Measurements from ENCODE around the gene TRIM28.
"Not testable (repeated sequence)": the region's sequence is repeated elsewhere in the genome, so short reads cannot be mapped to it uniquely, and the experiment has no call there.

TRIM28 gene

DNA sequence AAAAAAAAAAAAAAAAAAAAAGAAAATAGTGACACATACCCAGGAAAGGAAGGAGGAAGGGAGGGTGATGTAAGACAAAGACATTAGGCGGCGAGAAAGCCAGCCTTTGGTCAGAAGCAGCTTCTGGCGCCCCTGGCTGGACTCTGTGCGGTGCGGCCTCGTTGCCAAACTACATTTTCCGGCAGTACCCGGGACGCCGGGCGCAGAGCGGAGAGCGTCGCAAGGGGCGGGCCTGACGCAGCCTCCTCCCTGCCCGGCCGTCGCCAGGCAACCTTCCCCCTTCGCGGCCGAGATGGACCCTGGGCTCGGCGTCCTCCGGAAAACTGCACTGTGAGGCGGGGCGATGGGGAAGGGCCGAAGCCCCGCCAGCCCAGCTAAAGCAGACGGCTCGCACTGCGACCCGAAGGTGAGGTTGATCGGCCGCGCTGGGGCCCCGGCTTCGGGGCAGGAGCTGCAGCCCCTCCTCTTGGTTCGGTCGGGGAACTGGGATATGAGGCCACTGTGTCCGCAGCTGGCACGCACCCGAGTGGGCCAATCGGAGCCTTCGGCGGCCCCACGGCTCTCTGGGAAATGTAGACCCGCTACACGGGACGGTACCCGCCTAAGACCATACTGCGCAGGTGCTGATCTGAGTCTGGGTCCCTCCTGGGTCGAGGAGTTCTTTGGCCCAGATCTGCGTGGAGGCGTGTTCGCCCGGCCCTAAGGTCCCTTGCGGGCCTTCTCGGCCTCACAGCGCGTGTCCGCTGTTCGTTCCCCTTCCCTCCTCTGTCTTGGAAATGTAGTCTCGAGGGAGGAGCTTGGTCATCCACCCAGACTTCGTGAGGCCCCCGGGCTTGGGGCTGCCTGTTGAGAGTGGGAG, 31.5 kb downstream of the TRIM28 start:
- TF ChIP-seq, protein P1, sequence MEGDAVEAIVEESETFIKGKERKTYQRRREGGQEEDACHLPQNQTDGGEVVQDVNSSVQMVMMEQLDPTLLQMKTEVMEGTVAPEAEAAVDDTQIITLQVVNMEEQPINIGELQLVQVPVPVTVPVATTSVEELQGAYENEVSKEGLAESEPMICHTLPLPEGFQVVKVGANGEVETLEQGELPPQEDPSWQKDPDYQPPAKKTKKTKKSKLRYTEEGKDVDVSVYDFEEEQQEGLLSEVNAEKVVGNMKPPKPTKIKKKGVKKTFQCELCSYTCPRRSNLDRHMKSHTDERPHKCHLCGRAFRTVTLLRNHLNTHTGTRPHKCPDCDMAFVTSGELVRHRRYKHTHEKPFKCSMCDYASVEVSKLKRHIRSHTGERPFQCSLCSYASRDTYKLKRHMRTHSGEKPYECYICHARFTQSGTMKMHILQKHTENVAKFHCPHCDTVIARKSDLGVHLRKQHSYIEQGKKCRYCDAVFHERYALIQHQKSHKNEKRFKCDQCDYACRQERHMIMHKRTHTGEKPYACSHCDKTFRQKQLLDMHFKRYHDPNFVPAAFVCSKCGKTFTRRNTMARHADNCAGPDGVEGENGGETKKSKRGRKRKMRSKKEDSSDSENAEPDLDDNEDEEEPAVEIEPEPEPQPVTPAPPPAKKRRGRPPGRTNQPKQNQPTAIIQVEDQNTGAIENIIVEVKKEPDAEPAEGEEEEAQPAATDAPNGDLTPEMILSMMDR (IDR thresholded peaks at IDR 0.05; ENCODE audit: low read depth, low read length): no peak
- H3K4me3 ChIP-seq (ENCODE audit: low read depth, low read length): peak overlapping the region; percentile 77

DNA sequence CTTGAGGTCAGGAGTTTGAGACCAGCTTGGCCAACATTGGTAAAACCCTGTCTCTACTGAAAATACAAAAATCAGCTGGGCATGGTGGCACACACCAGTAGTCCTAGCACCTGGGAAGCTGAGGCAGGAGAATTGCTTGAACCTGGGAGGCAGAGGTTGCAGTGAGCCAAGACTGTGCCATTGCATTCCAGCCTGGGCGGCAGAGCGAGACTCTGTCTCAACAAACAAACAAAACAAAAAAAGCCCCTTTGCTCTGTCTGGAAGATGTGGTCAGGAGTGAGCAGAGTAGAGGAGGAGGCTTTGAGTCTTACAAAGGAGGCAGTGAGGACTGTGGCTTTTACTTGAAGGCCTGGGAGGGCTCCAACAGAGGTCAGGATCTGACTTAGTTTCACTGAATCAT, 33.7 kb downstream of the TRIM28 start:
- not testable (repeated sequence) for H3K4me3 ChIP-seq (ENCODE audit: low read depth, low read length)

DNA sequence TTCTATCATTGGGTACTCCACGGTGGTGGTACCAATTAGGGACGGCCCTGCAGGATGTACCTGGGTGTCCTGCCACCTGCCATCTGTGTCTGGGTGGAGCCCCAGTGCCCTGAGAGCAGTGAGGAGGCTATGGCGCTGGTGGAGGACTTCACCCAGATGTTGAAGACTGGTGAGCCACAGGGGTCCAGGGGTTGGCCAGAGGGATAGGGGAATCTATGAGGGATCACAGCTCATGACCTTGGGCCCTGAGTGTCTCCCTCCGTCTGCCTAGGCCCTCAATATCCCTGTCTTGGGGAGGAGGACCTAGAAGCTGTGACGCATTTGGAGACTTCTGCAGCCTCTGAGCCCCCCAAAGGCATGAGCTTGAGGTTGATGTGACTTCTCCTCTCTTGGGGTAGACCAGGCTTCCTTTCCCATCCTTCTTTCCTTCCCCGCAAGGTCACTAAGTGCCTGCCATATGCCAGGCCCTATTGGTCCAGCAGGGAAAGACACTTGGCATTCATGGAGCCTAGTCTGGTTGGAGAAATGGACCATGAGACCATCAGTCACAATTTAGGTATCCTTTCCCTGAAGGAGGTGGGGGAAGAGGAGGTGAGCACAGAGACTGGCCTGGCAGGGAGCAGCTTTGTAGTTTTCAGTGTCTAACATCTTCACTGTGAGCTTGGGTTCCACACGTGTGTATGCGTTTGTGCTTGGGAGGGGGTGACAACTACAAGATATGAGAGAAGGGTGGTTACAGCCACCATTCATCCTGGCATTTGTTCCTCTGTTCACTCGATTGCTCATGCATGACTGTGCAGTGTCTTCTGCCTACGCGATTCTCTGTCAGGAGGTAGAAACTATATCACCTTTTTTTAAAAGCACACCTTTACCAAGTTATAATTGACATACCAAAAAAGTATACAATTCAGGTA, 34.4 kb downstream of the TRIM28 start:
- TF ChIP-seq, protein P1 (IDR thresholded peaks at IDR 0.05; ENCODE audit: low read depth, low read length): no peak
- H3K4me3 ChIP-seq (ENCODE audit: low read depth, low read length): no peak overlapping the region

DNA sequence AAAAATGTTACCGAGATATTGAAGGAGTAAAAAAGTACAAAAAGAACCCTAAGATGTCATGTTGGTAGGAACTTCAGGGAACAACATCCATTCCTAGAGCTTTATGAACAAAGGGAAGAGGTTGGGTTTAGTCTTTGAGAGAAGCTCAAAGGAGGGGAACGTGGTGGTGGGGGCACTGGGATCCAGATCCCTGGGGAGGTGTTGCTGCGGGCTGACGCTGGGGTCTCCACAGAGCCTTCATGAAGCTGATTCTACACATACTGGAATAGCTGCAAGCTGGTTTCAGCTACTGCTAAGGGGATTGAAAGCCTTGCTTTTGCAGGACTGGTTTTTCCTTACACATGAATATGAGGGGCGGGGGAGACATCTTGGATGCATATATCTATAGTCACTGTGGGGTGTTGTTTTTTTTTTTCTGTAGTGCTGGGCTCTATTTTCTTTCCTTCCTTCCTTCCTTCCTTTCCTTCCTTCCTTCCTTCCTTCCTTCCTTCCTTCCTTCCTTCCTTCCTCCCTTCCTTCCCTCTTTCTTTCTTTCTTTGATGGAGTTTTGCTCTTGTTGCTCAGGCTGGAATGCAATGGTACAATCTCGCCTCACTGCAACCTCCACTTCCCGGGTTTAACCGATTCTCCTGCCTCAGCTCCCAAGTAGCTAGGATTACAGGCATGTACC, 35.7 kb downstream of the TRIM28 start:
- TF ChIP-seq, protein P1 (IDR thresholded peaks at IDR 0.05; ENCODE audit: low read depth, low read length): no peak

DNA sequence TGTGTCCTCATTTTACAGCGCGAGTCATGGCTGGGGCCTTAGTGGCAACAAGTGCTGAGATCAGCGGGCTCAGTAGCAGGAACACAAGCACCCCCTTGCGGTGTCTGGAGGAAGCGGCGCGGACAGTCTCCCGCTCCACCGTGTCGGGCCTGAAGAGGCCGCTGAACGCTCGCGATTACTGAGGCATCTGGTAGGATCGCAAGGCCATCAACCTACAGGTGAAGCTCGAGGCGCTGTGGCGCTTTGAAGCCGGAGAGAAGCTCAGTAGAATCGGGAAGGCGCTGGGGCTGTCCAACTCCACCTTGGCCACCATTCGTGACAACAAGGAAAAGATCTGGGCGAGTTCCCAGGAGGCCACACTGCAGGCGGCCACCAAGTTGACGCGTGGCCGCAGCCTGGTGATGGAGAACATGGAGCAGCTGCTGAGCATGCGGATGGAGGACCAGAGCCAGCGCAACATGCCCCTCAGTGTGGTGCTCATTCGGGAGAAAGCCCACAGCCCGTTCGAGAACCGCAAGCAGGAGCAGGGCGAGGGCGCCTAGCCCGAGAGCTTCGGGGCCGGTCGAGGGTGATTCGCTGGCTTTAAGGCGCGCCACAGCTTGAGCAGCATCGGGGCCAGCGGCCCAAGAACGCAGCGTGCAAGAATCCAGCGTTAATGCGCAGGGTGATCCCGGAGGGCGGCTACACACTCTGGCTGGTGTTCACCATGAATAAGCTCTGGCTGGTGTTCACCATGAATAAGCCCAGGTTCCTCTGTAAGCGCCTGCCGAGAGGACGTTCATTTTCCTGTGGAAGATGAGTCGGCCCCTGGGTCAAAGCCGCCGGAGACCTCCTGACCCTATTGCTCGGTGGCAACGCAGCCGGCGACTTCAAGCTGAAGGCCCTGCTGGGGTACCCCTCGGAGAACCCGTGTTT, 37.6 kb downstream of the TRIM28 start:
- TF ChIP-seq, protein P1 (IDR thresholded peaks at IDR 0.05; ENCODE audit: low read depth, low read length): peak; percentile 99
- no peak overlapping the region for H3K4me3 ChIP-seq (ENCODE audit: low read depth, low read length)

More for the DNA sequence above, 35.7 kb downstream of the TRIM28 start:
- no peak overlapping the region for H3K4me3 ChIP-seq (ENCODE audit: low read depth, low read length)

DNA sequence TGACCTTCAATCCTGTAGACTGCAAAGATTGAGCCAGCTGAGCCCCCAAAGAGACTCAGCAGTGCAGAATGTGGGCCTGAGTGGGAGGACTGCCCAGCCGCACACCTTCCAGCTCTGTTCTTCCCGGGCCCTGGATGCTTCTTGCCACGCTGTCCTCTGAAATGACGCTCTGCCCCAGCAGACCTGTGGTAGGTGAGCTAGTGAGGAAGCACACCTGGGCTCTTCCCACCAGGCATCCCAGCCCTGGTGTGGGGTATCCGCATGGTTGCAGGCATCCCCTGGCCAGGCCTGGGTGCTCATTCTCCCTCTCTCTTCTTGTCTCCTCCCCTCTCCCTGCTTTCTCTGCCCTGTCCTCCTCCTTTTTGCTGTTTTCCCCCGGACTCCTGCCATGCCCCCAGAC, 39.1 kb downstream of the TRIM28 start:
- no peak overlapping the region for H3K4me3 ChIP-seq (ENCODE audit: low read depth, low read length)
- TF ChIP-seq, protein P1 (IDR thresholded peaks at IDR 0.05; ENCODE audit: low read depth, low read length): no peak

Data from WI38 (cell line).